ENCODE measurements around the gene RSBN1.

DNA sequence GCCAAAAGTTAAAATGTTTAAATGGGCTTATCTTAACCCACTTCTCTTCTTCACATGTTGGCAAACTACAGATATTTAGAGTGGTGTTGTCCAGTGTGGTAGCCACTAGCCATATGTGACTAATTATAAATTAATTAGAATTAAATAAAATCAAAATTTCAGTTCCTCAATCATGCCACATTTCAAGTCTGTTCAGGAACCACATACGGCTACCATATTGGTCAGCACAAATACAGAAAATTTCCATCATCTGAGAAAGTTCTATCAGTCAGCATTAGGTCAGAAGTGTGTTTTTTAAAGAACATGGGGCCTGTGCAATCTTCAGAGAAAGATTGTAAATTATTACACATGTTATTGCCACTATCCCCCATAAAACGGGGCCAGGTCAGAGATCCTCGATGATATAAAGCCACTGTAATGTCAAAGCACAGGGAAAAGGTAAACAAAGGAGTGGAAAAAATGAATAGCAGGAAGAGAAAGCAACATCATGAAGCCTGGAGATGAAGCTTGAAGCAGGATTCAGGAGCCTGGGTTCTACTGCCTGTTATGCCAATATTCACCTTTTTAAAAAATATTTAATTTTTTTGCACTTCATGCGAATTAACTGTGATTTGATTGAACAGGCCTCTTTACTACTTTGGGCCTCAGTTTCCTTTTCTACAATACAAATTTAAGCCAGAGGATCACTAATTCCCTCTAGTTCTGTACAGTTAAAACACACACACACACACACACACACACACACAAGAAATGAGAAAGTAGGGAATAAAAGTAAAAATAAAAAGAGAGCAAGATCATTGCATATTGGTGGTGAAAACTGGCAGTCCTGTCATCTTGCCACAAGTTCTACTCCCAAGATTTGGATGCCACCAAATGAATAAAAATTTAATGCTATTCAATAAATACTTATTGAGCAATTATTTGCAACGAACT is 2.3 kb downstream of the RSBN1 start:
- TF ChIP-seq TCF12 (IDR thresholded peaks at IDR 0.05), result no peak
- TF ChIP-seq, protein P1, sequence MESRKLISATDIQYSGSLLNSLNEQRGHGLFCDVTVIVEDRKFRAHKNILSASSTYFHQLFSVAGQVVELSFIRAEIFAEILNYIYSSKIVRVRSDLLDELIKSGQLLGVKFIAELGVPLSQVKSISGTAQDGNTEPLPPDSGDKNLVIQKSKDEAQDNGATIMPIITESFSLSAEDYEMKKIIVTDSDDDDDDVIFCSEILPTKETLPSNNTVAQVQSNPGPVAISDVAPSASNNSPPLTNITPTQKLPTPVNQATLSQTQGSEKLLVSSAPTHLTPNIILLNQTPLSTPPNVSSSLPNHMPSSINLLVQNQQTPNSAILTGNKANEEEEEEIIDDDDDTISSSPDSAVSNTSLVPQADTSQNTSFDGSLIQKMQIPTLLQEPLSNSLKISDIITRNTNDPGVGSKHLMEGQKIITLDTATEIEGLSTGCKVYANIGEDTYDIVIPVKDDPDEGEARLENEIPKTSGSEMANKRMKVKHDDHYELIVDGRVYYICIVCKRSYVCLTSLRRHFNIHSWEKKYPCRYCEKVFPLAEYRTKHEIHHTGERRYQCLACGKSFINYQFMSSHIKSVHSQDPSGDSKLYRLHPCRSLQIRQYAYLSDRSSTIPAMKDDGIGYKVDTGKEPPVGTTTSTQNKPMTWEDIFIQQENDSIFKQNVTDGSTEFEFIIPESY (IDR thresholded peaks at IDR 0.05; ENCODE audit: borderline replicate concordance, low read depth), result no peak
- no peak for TF ChIP-seq TAF1 (IDR thresholded peaks at IDR 0.05; ENCODE audit: borderline replicate concordance, low read depth, low read length)
